ENCODE data around the gene PPP1CA. TPM values are rescaled to one million over a fixed set of nuclear protein-coding genes. Genes with fewer than 3 reads are reported as not detected.

PPP1CA gene
- total and polyA plus RNA-seq, 8 donors = 108 to 173 (median 140) TPM

GRCh38 chr11:67415501-67416304 is 14.0 kb upstream of the PPP1CA start, which contains the start of gene CARNS1:
Gene CARNS1 (plus strand): TSS chr11:67415678. CDS start chr11:67416200, 522 bp downstream.
- no peaks in the 10 kb centered on the region for H3K36me3 ChIP-seq
- H3K27me3 ChIP-seq = peaks cover 0 to 40% of the 10 kb centered on the region in 2 donors
- H3K4me1 ChIP-seq = peaks cover 16 to 51% of the 10 kb centered on the region in 2 donors
- H3K4me3 ChIP-seq = no peak within 1 kb of the TSS
- ATAC-seq (peak; percentile 4), DNase-seq (peak in 1 of 4 donors; percentile 80)
- no peaks in the 10 kb centered on the region for H3K9me3 ChIP-seq
- no peak within 1 kb of the TSS for H3K27ac ChIP-seq
- no peak for TF ChIP-seq CTCF (IDR thresholded peaks at IDR 0.05)
- intact Hi-C loops (cut with DNase I) = no loop called here

- Histone ChIP-seq H3K36me3 (no peaks in the 10 kb centered on the region), H3K27ac (no peak overlapping the region), H3K4me3 (no peak overlapping the region), H3K4me1 (peaks cover 12 to 48% of the 10 kb centered on the region in 2 donors), H3K9me3 (no peaks in the 10 kb centered on the region), H3K27me3 (peaks cover 0 to 50% of the 10 kb centered on the region in 2 donors)
- intact Hi-C loops (cut with DNase I) = no loop called here
- ATAC-seq = no peak
- no peak for TF ChIP-seq CTCF (IDR thresholded peaks at IDR 0.05)
- DNase-seq = no peak
Measured at GRCh38 chr11:67413266-67413849, 11.7 kb upstream of the PPP1CA start.

- no peaks in the 10 kb centered on the region for H3K9me3 ChIP-seq
- intact Hi-C loops (cut with DNase I) = no loop called here
- no peak overlapping the region for H3K4me3 ChIP-seq
- H3K36me3 ChIP-seq = no peaks in the 10 kb centered on the region
- DNase-seq (no peak), ATAC-seq (no peak)
- H3K27ac ChIP-seq = no peak overlapping the region
- H3K4me1 ChIP-seq = peaks cover 12 to 54% of the 10 kb centered on the region in 2 donors
- TF ChIP-seq CTCF (IDR thresholded peaks at IDR 0.05) = no peak
- peaks cover 0 to 46% of the 10 kb centered on the region in 2 donors for H3K27me3 ChIP-seq
Measured at GRCh38 chr11:67412495-67413179, 11.0 kb upstream of the PPP1CA start.

- ATAC-seq = no peak
- Histone ChIP-seq H3K4me1 (peaks cover 8 to 56% of the 10 kb centered on the region in 2 donors), H3K9me3 (no peaks in the 10 kb centered on the region), H3K36me3 (no peaks in the 10 kb centered on the region), H3K4me3 (no peak overlapping the region), H3K27me3 (peaks cover 0 to 46% of the 10 kb centered on the region in 2 donors), H3K27ac (no peak overlapping the region)
- TF ChIP-seq CTCF (IDR thresholded peaks at IDR 0.05) = no peak
- no peak for DNase-seq
- intact Hi-C loops (cut with DNase I) = no loop called here
Measured at GRCh38 chr11:67411785-67412152, 10.1 kb upstream of the PPP1CA start.

Measured in left lung (tissue), 10 donors.